Large intestine (tissue), 3 donors: ENCODE measurements around the gene INPP5A. TPM values are rescaled to one million over a fixed set of nuclear protein-coding genes. Genes with fewer than 3 reads are reported as not detected.

Experiments used
- DNase-seq, 2 donors: peaks; one replicate each; pipeline versions ENCODE4 v3.0.0 to v3.0.0-alpha.2; 2013
- H3K27ac ChIP-seq: one replicate; pipeline ENCODE4 v1.5.1; 2013; ENCODE audit warnings: low read length
- H3K27me3 ChIP-seq: 2 replicates; pipeline ENCODE4 v1.6.1; 2013; ENCODE audit warnings: low read length; ENCODE audit not compliant: control insufficient read depth, insufficient read depth
- H3K36me3 ChIP-seq: 2 replicates; pipeline ENCODE4 v1.6.1; 2013; ENCODE audit warnings: low read length; ENCODE audit not compliant: control insufficient read depth, insufficient read depth
- H3K4me1 ChIP-seq: one replicate; pipeline ENCODE4 v1.6.1; 2013; ENCODE audit warnings: low read length; ENCODE audit not compliant: control insufficient read depth, insufficient read depth
- H3K4me3 ChIP-seq: one replicate; pipeline ENCODE4 v1.5.1; 2013; ENCODE audit warnings: low read length
- H3K9me3 ChIP-seq: one replicate; pipeline ENCODE4 v1.6.1; 2013; ENCODE audit warnings: mild to moderate bottlenecking, low read depth, low read length, moderate library complexity; ENCODE audit not compliant: control insufficient read depth
- WGBS: methylation state at CpG from one replicate; pipeline ENCODE4 v1.1.5; 2013; ENCODE audit warnings: low lambda C conversion rate; ENCODE audit not compliant: insufficient coverage; 5-methylcytosine and 5-hydroxymethylcytosine counted together
- polyA plus RNA-seq: library from polyadenylated mRNA; unstranded; fragments of 120-200 nt; gene quantifications from one replicate; pipeline ENCODE4 v1.2.1, GENCODE V29; 2013

Gene INPP5A
- polyA plus RNA-seq, 1 donor = 25.3 TPM

DNA sequence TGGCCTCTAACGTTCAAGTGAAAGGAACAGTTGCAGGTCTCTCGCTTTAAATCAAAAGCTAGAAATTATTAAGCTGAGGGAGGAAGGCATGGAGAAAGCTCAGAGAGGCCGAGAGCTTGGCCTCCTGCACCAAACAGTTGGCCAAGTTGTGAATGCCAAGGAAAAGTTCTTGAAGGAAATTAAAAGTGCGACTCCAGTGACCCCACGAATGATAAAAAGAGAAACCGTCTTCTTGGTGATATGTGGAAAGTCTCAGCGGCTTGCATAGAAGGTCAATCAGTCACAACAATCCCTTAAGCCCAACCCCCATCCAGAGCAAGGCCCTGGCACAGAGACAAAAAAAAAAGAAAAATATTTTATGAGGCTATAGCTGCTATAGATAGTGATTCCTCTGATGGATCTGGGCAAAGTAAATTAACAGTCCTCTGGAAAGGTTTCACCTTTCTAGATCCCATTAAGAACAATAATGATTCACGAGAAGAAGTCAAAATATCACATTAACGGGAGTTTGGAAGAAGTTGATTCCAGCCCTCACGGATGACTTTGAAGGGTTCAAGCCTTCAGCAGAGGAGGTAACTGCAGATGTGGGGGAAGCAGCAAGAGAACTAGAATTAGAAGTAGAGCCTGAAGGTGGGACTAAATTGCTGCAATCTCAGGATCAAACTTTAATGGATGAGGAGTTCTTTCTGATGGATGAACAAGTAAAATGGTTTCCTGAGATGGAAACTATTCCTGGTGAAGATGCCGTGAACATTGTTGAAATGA, 42.5 kb upstream of the INPP5A start:
- no peak overlapping the region for H3K27ac ChIP-seq
- no peaks in the 10 kb centered on the region for H3K36me3 ChIP-seq
- H3K9me3 ChIP-seq = no peaks in the 10 kb centered on the region
- H3K4me3 ChIP-seq = no peak overlapping the region
- no peaks in the 10 kb centered on the region for H3K27me3 ChIP-seq
- 86% methylated on average over 6 of the region's 11 CpGs for WGBS
- H3K4me1 ChIP-seq = no peaks in the 10 kb centered on the region
- no peak for DNase-seq

DNA sequence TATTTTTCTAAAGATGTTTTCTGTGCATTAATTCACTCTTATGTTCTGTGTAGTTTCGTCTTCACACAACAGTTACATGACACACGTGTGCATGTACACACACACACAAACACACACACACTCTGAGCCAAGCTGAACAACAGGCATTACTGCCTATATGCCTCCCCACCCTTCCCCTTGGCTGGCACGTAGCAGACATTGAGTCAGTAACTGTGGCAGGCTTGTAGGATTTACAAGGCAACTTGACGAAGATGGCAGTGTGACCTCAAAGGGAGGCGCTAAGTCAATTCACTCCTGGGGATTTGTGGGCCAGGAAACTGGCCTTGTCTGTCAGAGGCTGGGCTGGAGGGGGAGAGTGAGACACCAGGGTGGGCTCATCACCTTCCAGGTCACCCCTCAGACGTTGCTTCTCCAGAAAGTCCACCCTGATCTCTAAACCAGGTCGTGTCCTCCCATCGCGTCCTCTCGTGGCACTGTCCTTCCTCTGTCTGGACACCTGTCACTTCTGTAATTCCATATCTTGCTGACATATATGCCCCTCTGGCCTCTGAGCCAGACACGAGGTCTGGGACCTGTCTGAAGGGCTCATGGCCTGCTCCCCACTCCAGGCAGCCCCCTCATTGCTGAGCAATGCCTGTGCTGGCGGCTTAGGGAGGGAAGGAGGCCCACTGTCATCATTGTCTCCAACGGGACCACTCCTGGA, 41.1 kb upstream of the INPP5A start:
- 86% methylated on average over 1 of the region's 13 CpGs for WGBS
- Histone ChIP-seq H3K4me1 (no peaks in the 10 kb centered on the region), H3K36me3 (no peaks in the 10 kb centered on the region), H3K4me3 (no peak overlapping the region), H3K27me3 (no peaks in the 10 kb centered on the region), H3K27ac (no peak overlapping the region), H3K9me3 (no peaks in the 10 kb centered on the region)
- DNase-seq = no peak

DNA sequence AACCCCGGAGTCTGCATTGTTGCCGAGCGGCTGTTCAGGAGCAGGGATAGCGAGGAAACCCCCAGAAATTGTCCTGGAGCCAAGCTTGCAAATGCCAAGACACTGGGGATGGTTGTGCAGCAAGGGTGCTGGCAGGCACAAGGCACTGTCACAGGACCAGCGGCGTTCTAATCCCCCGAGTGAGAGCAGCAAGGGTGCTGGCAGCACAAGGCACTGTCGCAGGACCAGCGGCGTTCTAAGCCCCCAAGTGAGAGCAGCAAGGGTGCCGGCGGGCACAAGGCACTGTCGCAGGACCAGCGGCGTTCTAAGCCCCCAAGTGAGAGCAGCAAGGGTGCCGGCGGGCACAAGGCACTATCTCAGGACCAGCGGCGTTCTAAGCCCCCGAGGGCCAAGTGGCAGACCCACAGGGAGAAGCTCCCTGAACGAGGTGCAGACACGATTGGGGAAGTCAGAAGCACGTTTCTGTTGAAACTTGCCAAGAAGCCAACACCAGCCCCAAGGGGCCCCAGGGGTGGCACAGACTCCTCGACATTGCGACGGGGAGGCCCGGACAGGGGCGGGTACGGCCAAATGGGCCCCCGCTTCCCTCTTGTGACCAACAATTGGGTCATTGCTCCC, 40.4 kb upstream of the INPP5A start:
- no CpG with 5 or more reads among the region's 30 CpGs for WGBS
- H3K9me3 ChIP-seq = no peaks in the 10 kb centered on the region

DNA sequence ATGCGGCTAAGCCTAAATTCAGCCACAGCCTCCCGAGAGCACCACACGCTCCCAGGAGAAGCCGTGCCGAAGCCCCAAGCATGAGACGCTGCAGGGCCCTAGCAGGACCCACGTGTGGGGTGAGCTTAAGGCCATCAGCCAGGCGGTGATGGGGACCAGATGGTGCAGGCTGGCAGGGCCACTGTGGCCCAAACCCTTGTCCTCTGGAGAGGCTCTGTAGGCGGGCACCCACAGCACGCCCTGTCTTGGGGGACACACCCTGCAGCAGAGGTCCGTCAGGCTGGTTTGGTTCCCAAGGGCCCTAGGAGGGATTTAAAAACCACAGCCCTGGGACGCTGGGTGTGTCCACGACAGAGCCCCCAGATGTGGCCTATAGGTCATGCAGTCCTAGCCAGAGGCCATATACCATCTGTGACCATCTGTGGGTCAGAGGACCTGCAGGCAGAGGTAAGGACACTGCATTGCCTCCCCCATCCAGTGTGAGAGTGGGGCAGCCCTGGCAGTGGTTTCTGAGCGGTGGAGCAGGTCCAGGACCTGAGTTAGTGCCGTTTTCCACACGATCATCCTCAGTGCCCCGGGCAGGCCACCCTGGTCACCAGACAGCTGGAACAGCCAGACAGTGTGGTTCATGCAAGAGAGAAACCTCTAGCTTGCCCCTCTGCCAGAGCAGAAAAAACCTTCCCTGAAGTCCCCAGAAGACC, 39.6 kb upstream of the INPP5A start:
- Histone ChIP-seq H3K27me3 (no peaks in the 10 kb centered on the region), H3K4me3 (no peak overlapping the region), H3K9me3 (no peaks in the 10 kb centered on the region), H3K36me3 (no peaks in the 10 kb centered on the region), H3K27ac (no peak overlapping the region), H3K4me1 (no peaks in the 10 kb centered on the region)
- no peak for DNase-seq
- WGBS = no CpG with 5 or more reads among the region's 17 CpGs

More for the DNA sequence above, 40.4 kb upstream of the INPP5A start:
- no peak for DNase-seq
- Histone ChIP-seq H3K27me3 (no peaks in the 10 kb centered on the region), H3K4me1 (no peaks in the 10 kb centered on the region), H3K4me3 (no peak overlapping the region), H3K36me3 (no peaks in the 10 kb centered on the region), H3K27ac (no peak overlapping the region)

DNA sequence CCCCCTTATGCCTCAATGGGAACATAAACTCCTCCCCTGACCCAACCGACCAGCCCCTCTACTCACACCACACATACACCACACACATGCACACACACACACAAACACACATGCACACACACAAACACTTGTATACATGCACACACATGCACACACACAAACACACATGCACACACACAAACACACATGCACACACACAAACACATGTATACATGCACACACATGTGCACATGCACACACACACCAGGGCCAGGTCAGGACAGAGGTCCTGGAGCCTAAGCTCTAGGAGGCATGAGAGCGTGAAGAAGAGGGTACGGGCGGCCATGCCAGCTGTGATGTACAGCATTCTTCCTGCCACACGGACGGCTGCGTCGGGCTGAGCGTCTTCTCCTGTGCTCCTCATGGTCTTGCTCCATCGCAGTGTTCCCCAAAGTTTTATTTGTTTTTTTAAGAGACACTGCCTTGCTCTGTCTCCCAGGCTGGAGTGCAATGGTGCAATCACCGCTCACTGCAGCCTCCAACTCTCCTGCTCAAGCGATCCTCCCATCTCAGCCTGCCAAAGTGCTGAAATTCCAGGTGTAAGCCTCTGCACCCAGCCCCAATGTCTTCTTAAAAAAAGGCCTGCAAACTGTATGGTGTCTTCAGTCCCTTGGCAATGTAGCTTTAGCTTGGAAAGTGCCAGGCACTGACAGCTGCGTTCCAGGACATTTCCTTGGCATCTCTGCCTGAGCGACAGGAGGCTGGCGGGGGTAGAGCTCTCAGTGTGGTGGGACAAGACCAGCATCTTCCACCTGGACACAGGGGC, 38.8 kb upstream of the INPP5A start:
- Histone ChIP-seq H3K27me3 (no peaks in the 10 kb centered on the region), H3K36me3 (no peaks in the 10 kb centered on the region), H3K9me3 (no peaks in the 10 kb centered on the region), H3K4me1 (no peaks in the 10 kb centered on the region), H3K27ac (no peak overlapping the region), H3K4me3 (no peak overlapping the region)
- no peak for DNase-seq
- no CpG with 5 or more reads among the region's 15 CpGs for WGBS

DNA sequence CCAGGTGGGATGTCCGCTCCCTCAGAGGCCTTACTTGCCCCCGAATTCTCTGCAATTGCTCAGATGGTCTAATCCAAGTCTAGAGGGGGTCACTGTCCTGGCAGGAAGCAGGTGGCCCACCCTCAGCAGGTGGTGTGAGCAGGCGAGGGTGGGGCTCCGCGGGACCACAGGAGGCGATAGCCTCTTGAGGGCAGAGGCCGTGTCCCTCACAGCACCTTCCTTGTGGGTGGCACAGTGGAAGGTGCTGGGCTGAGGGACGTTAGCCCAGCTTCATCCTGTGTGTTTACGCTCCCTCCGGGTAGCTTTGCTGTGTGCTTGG, 38.3 kb upstream of the INPP5A start:
- H3K36me3 ChIP-seq = no peaks in the 10 kb centered on the region
- no peak overlapping the region for H3K27ac ChIP-seq
- H3K27me3 ChIP-seq = no peaks in the 10 kb centered on the region
- no CpG with 5 or more reads among the region's 10 CpGs for WGBS
- DNase-seq = no peak
- no peaks in the 10 kb centered on the region for H3K9me3 ChIP-seq
- H3K4me3 ChIP-seq = no peak overlapping the region
- H3K4me1 ChIP-seq = no peaks in the 10 kb centered on the region

DNA sequence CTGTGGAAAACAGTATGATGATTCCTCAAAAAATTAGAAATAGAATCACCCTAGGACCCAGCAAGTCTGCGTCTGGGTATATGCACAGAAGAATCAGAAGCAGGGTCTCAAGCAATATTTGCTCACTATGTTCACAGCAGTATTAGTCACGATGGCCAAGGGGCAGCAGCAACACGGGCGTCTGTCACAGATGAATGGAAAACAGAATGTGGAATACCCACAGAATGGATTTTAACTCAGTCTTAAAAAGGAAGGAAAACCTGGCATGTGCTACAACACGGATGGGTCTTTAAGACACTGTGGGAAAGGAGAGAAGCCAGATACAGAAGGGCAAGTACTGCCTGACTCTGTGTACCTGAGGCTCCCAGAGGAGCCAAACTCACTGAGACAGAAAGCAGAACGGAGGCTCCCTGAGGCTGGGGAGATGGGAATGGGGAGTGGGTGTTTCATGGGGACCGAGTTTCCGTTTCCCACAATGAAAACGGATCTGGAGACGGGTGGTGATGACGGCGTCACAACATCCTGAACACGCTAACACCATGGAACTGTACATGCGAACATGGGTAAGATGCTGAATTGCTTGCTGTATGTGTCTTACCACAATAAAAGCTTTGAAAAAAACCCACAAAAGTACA, 36.7 kb upstream of the INPP5A start:
- Histone ChIP-seq H3K36me3 (no peaks in the 10 kb centered on the region), H3K4me1 (no peaks in the 10 kb centered on the region), H3K4me3 (no peak overlapping the region), H3K27ac (no peak overlapping the region), H3K27me3 (no peaks in the 10 kb centered on the region), H3K9me3 (peaks cover 4% of the 10 kb centered on the region)
- 90% methylated on average over 2 of the region's 14 CpGs for WGBS
- no peak for DNase-seq

DNA sequence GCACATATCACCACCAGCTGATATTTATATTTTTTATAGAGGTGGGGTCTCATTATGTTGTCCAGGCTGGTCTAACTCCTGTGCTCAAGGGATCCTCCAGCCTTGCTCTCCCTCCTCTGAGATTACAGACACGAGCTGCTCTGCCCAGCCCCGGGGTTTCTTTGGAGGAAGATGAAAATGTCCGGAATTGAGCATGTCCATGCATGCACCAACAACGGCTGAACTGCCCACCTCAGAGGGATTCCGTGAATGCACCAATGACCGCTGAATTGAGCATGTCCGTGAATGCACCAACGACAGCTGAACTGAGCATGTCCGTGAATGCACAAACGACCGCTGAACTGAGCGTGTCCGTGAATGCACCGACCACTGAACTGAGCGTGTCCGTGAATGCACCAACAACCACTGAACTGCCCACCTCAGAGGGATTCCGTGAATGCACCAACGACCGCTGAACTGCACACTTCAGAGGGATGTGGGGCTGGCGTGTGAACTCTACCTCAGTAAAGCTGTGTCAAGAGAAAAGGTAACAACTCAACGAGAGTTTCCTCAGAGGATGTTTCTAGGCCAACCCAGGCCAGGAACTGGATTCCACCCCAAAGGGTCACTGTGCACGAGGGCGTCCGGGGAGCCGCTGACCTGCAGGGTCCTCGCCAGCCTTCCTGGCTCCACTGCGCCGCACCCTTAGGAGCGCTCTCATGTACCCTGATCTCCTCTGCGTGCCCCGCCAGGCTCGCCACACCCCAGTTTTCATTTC, 34.9 kb upstream of the INPP5A start:
- Histone ChIP-seq H3K4me1 (no peaks in the 10 kb centered on the region), H3K27me3 (no peaks in the 10 kb centered on the region), H3K36me3 (no peaks in the 10 kb centered on the region), H3K9me3 (peaks cover 10% of the 10 kb centered on the region), H3K4me3 (no peak overlapping the region), H3K27ac (no peak overlapping the region)
- no CpG with 5 or more reads among the region's 32 CpGs for WGBS
- DNase-seq = no peak
